Measurements from ENCODE around the gene DYRK1B. TPM values are rescaled to one million over a fixed set of nuclear protein-coding genes. Genes with fewer than 3 reads are reported as not detected.

Gene DYRK1B
- total RNA-seq, 4 donors from 2014 or later = 9.3 to 19.4 (median 15.4) TPM

GRCh38 chr19:39837978-39838377 is 4.0 kb upstream of the DYRK1B start:
- no peaks in the 10 kb centered on the region for H3K27me3 ChIP-seq
- no peak for DNase-seq (ENCODE audit: extremely low spot score)
- no peak overlapping the region for H3K4me3 ChIP-seq
- no peak overlapping the region for H3K27ac ChIP-seq (replicated peaks in 1 of 4)
- peaks cover 42 to 62% (median 55%) of the 10 kb centered on the region in 4 donors for H3K36me3 ChIP-seq
- intact Hi-C loops (cut with DNase I) = no loop called here
- TF ChIP-seq EP300 (IDR thresholded peaks at IDR 0.05) (no peak), POLR2AphosphoS5 (IDR thresholded peaks at IDR 0.05) (no peak), POLR2A (IDR thresholded peaks at IDR 0.05; ENCODE audit: low read depth) (no peak)
- TF ChIP-seq, protein P1, sequence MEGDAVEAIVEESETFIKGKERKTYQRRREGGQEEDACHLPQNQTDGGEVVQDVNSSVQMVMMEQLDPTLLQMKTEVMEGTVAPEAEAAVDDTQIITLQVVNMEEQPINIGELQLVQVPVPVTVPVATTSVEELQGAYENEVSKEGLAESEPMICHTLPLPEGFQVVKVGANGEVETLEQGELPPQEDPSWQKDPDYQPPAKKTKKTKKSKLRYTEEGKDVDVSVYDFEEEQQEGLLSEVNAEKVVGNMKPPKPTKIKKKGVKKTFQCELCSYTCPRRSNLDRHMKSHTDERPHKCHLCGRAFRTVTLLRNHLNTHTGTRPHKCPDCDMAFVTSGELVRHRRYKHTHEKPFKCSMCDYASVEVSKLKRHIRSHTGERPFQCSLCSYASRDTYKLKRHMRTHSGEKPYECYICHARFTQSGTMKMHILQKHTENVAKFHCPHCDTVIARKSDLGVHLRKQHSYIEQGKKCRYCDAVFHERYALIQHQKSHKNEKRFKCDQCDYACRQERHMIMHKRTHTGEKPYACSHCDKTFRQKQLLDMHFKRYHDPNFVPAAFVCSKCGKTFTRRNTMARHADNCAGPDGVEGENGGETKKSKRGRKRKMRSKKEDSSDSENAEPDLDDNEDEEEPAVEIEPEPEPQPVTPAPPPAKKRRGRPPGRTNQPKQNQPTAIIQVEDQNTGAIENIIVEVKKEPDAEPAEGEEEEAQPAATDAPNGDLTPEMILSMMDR (IDR thresholded peaks at IDR 0.05) = no peak
- 91% methylated on average over 3 of the region's 3 CpGs for WGBS
- peaks cover 8 to 25% (median 22%) of the 10 kb centered on the region in 4 donors for H3K4me1 ChIP-seq
- H3K9me3 ChIP-seq = no peaks in the 10 kb centered on the region

DNA sequence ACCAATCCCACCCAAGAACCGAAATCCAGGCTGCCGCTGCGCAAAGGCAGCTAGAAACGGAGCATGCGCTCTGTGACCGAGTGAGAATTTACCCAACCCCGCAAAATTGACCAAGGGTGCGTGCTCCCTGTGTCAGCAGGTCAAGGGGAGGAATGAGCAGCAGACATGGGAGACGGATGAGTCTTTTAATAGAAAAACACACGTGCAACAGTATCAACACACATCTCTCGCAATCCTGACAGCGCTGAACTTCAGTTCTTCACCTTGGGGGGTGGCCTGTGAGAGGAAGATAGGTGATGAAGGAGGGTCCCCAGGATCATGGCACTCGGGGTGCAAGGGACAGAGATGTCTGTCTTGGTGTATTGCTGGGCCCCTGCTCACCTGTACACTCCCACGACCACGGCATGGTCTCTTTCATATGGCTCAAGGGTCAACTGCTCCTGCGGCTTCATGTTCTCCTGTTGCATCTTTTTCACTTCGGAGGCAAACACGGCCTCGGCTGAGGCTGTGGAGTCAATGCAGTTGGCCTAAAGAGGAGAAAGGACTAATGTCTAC is 402 bp upstream of the DYRK1B start:
- H3K9me3 ChIP-seq = no peaks in the 10 kb centered on the region
- 43% methylated on average over 19 of the region's 19 CpGs for WGBS
- TF ChIP-seq, protein P1 (IDR thresholded peaks at IDR 0.05) = no peak
- TF ChIP-seq POLR2AphosphoS5 (IDR thresholded peaks at IDR 0.05) = peak in 1 of 2 donors; percentile 96
- TF ChIP-seq POLR2A (IDR thresholded peaks at IDR 0.05; ENCODE audit: low read depth) = no peak
- TF ChIP-seq EP300 (IDR thresholded peaks at IDR 0.05) = no peak
- intact Hi-C loops (cut with DNase I) = no loop called here
- peaks cover 47 to 78% (median 68%) of the 10 kb centered on the region in 4 donors for H3K36me3 ChIP-seq
- peak overlapping the region; percentile 74 to 91 (median 84) for H3K27ac ChIP-seq (replicated peaks in 1 of 4)
- H3K4me1 ChIP-seq = peaks cover 22 to 32% (median 25%) of the 10 kb centered on the region in 4 donors
- no peaks in the 10 kb centered on the region for H3K27me3 ChIP-seq
- peak overlapping the region; percentile 76 to 93 (median 90) for H3K4me3 ChIP-seq
- DNase-seq (ENCODE audit: extremely low spot score) = no peak

DNA sequence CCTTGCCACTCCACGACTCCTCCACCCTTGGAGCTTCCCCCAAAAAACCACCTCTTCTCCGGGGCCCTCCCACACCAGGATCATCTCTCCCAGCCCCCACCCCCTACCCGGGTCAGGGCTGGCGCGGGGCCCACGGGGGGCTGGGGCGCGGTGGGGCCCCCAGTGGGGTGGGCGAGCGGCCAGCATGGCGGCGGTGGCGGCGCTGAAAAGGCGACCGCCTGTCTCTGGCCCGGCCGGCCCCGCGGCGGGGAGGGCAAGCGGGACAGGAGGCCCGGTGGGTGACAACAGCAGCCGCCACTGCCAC is 850 bp downstream of the DYRK1B start:
- TF ChIP-seq EP300 (IDR thresholded peaks at IDR 0.05) (no peak), POLR2AphosphoS5 (IDR thresholded peaks at IDR 0.05) (no peak), POLR2A (IDR thresholded peaks at IDR 0.05; ENCODE audit: low read depth) (no peak)
- TF ChIP-seq, protein P1 (IDR thresholded peaks at IDR 0.05) = no peak
- WGBS = under 1% methylated on average over 17 of the region's 24 CpGs
- H3K4me3 ChIP-seq = peak overlapping the region; percentile 76 to 93 (median 90)
- DNase-seq (ENCODE audit: extremely low spot score) = no peak
- peak overlapping the region; percentile 74 to 91 (median 84) for H3K27ac ChIP-seq (replicated peaks in 1 of 4)
- H3K36me3 ChIP-seq = peaks cover 39 to 78% (median 68%) of the 10 kb centered on the region in 4 donors
- H3K27me3 ChIP-seq = no peaks in the 10 kb centered on the region
- H3K9me3 ChIP-seq = no peaks in the 10 kb centered on the region
- intact Hi-C loops (cut with DNase I) = no loop called here
- H3K4me1 ChIP-seq = peaks cover 22 to 32% (median 25%) of the 10 kb centered on the region in 4 donors

- Histone ChIP-seq H3K4me1 (peaks cover 22 to 32% (median 25%) of the 10 kb centered on the region in 4 donors), H3K9me3 (no peaks in the 10 kb centered on the region), H3K36me3 (peaks cover 39 to 78% (median 68%) of the 10 kb centered on the region in 4 donors), H3K27ac (replicated peaks in 1 of 4) (peak overlapping the region in 3 of 4 donors; percentile 74 to 91 (median 80)), H3K4me3 (peak overlapping the region; percentile 76 to 93 (median 90)), H3K27me3 (no peaks in the 10 kb centered on the region)
- DNase-seq (ENCODE audit: extremely low spot score) = no peak
- TF ChIP-seq EP300 (IDR thresholded peaks at IDR 0.05) (no peak), POLR2A (IDR thresholded peaks at IDR 0.05; ENCODE audit: low read depth) (no peak), POLR2AphosphoS5 (IDR thresholded peaks at IDR 0.05) (no peak)
- TF ChIP-seq, protein P1 (IDR thresholded peaks at IDR 0.05) = no peak
- intact Hi-C loops (cut with DNase I) = no loop called here
- WGBS = 77% methylated on average over 5 of the region's 5 CpGs
Measured at GRCh38 chr19:39832341-39833083, 1.4 kb downstream of the DYRK1B start.
